ENCODE data around the gene TRAT1. TPM values are rescaled to one million over a fixed set of nuclear protein-coding genes. Genes with fewer than 3 reads are reported as not detected.

Gene TRAT1
- total and polyA plus RNA-seq, 9 of the 15 experiments (the other 6 are each of a cell fraction or from before 2014, with no cell fraction given) = not detected

DNA sequence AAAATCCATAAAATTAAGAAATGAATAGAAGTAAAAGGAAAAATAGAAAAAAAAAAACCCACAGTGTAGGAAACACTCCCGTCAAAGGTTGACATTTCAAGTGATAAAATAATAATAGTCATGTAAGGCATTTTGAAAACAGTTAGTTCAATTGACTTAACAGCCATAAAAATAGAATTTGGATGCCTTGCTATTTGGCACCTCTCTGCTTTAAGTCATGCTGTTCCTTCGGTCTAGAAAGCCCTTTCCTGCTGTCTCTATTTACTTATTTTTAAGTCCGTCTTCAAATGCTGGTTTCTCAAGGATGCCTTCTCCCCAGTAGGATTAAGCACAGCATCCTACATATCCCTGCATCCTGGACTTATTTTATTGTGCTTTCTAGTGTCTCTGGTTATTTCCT, 43.1 kb upstream of the TRAT1 start:
- intact Hi-C loops (cut with micrococcal nuclease) = no loop called here
- WGBS (ENCODE audit: insufficient coverage, low coverage, missing lambda C conversion rate) = 0% methylated on average over 3 of the region's 3 CpGs
- Histone ChIP-seq H4K20me1 (replicated peaks; ENCODE audit: control insufficient read depth, insufficient read depth, low read length) (no peaks in the 10 kb centered on the region), H3K27ac (ENCODE audit: extremely low read depth, low read depth, low read length) (no peak overlapping the region), H3K9me3 (replicated peaks; ENCODE audit: control insufficient read depth, insufficient read depth, low read depth, low read length) (no peaks in the 10 kb centered on the region), H3K9me1 (ENCODE audit: control insufficient read depth, insufficient read depth, low read length) (no peaks in the 10 kb centered on the region), H3K4me1 (replicated peaks in 1 of 2; ENCODE audit: control insufficient read depth in 2 of 2, insufficient read depth in 2 of 2, low read length in 2 of 2) (no peaks in the 10 kb centered on the region), H3K4me2 (ENCODE audit: insufficient read depth, low read length) (no peak overlapping the region), H2AFZ (ENCODE audit: low read depth, low read length) (no peak overlapping the region), H3K79me2 (ENCODE audit: control insufficient read depth, insufficient read depth, low read length) (no peaks in the 10 kb centered on the region), H3K9ac (ENCODE audit: insufficient read depth in 1 of 2, low read depth in 2 of 2, low read length in 2 of 2) (no peak overlapping the region), H3K27me3 (ENCODE audit: control insufficient read depth in 2 of 2, insufficient read depth in 2 of 2, low read length in 2 of 2) (no peaks in the 10 kb centered on the region), H3K4me3 (no peak overlapping the region), H3K36me3 (ENCODE audit: control insufficient read depth, insufficient read depth, low read length) (no peaks in the 10 kb centered on the region)
- in situ Hi-C loops (cut with MboI) = no loop called here
- DNase-seq (ENCODE audit: extremely low read depth in 1 of 4, low spot score in 3 of 4) (no peak), ATAC-seq (no peak), FAIRE-seq (no peak)
- CTCF ChIA-PET (ENCODE audit: low intra/inter-chr PET ratio) = no interaction called here
- no TSS peak for BruUV-seq (replicated peaks)
- POLR2A ChIA-PET = no interaction called here
- TF ChIP-seq SRSF7 (optimal IDR thresholded peaks at IDR 0.05; ENCODE audit: low read depth, low read length) (no peak), SMARCB1 (IDR thresholded peaks at IDR 0.05; ENCODE audit: insufficient read length, low read depth) (no peak), ZNF324 (CRISPR knock-in tag; IDR thresholded peaks at IDR 0.05) (no peak), ZNF668 (CRISPR knock-in tag; IDR thresholded peaks at IDR 0.05) (no peak), PCBP2 (IDR thresholded peaks at IDR 0.05; ENCODE audit: low read depth, low read length, poor library complexity, severe bottlenecking) (no peak), PTBP1 (IDR thresholded peaks at IDR 0.05; ENCODE audit: low read depth, low read length) (no peak), XRCC4 (IDR thresholded peaks at IDR 0.05; ENCODE audit: extremely low read depth, insufficient read depth, insufficient read length) (no peak), ZEB2 (IDR thresholded peaks at IDR 0.05) (no peak), HOXB6 (CRISPR knock-in tag; IDR thresholded peaks at IDR 0.05; ENCODE audit: borderline replicate concordance) (no peak), ZSCAN32 (CRISPR knock-in tag; IDR thresholded peaks at IDR 0.05) (no peak), KDM5B (IDR thresholded peaks at IDR 0.05; ENCODE audit: insufficient replicate concordance, low read depth, low read length) (no peak), JUN (IDR thresholded peaks at IDR 0.05; ENCODE audit: borderline replicate concordance, low read depth, low read length) (no peak), JUN (CRISPR knock-in tag; IDR thresholded peaks at IDR 0.05; ENCODE audit: borderline replicate concordance) (no peak), ZSCAN29 (IDR thresholded peaks at IDR 0.05) (no peak)
- TF ChIP-seq, protein P1, sequence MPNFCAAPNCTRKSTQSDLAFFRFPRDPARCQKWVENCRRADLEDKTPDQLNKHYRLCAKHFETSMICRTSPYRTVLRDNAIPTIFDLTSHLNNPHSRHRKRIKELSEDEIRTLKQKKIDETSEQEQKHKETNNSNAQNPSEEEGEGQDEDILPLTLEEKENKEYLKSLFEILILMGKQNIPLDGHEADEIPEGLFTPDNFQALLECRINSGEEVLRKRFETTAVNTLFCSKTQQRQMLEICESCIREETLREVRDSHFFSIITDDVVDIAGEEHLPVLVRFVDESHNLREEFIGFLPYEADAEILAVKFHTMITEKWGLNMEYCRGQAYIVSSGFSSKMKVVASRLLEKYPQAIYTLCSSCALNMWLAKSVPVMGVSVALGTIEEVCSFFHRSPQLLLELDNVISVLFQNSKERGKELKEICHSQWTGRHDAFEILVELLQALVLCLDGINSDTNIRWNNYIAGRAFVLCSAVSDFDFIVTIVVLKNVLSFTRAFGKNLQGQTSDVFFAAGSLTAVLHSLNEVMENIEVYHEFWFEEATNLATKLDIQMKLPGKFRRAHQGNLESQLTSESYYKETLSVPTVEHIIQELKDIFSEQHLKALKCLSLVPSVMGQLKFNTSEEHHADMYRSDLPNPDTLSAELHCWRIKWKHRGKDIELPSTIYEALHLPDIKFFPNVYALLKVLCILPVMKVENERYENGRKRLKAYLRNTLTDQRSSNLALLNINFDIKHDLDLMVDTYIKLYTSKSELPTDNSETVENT (CRISPR knock-in tag; IDR thresholded peaks at IDR 0.05) = no peak
- TF ChIP-seq, protein P2, sequence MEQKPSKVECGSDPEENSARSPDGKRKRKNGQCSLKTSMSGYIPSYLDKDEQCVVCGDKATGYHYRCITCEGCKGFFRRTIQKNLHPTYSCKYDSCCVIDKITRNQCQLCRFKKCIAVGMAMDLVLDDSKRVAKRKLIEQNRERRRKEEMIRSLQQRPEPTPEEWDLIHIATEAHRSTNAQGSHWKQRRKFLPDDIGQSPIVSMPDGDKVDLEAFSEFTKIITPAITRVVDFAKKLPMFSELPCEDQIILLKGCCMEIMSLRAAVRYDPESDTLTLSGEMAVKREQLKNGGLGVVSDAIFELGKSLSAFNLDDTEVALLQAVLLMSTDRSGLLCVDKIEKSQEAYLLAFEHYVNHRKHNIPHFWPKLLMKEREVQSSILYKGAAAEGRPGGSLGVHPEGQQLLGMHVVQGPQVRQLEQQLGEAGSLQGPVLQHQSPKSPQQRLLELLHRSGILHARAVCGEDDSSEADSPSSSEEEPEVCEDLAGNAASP (IDR thresholded peaks at IDR 0.05) = no peak
- TF ChIP-seq, protein P3, sequence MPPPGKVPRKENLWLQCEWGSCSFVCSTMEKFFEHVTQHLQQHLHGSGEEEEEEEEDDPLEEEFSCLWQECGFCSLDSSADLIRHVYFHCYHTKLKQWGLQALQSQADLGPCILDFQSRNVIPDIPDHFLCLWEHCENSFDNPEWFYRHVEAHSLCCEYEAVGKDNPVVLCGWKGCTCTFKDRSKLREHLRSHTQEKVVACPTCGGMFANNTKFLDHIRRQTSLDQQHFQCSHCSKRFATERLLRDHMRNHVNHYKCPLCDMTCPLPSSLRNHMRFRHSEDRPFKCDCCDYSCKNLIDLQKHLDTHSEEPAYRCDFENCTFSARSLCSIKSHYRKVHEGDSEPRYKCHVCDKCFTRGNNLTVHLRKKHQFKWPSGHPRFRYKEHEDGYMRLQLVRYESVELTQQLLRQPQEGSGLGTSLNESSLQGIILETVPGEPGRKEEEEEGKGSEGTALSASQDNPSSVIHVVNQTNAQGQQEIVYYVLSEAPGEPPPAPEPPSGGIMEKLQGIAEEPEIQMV (tag; conservative IDR thresholded peaks at IDR 0.05; ENCODE audit: low read depth) = no peak
- TF ChIP-seq, protein P4, sequence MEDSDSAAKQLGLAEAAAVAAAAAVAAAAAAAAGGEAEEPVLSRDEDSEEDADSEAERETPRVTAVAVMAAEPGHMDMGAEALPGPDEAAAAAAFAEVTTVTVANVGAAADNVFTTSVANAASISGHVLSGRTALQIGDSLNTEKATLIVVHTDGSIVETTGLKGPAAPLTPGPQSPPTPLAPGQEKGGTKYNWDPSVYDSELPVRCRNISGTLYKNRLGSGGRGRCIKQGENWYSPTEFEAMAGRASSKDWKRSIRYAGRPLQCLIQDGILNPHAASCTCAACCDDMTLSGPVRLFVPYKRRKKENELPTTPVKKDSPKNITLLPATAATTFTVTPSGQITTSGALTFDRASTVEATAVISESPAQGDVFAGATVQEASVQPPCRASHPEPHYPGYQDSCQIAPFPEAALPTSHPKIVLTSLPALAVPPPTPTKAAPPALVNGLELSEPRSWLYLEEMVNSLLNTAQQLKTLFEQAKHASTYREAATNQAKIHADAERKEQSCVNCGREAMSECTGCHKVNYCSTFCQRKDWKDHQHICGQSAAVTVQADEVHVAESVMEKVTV (CRISPR knock-in tag; IDR thresholded peaks at IDR 0.05) = no peak
